ENCODE measurements around the gene MTR.

DNA sequence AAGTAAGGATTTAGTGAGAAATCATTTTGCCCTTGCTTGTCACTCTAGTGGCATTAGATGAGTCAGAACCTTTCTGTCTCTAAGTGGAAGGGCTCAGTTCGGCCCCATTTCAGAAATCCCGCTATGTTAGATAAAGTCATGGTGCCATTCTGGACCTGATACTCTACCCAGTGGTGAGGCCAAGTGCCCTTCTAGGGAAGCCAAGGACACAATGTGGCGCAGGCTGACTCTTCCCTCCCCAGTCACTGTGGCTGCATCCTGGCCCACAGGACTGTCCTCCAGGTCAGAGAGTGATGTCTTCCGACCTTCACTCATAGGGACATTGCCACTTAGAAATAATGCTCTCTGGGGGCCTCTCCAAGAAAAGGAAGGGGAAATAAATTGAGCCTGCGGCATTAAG is 48.3 kb upstream of the MTR start:
- TF ChIP-seq TEAD4 (CRISPR knock-in tag; IDR thresholded peaks at IDR 0.05) = no peak
- TF ChIP-seq E2F4 (CRISPR knock-in tag; IDR thresholded peaks at IDR 0.05; ENCODE audit: borderline replicate concordance, low read depth) = no peak
- TF ChIP-seq CTCF (IDR thresholded peaks at IDR 0.05) = no peak
- no peak for TF ChIP-seq ZNF219 (CRISPR knock-in tag; IDR thresholded peaks at IDR 0.05; ENCODE audit: borderline replicate concordance)
- no peak for TF ChIP-seq HMGXB4 (CRISPR knock-in tag; IDR thresholded peaks at IDR 0.05)

All from WTC11 (cell line).